SK-N-SH treated with all-trans-retinoic acid at 6 μM for 48 hours (cell line): ENCODE results near the gene AMIGO2.
"Not testable (repeated sequence)": the region's sequence is repeated elsewhere in the genome, so short reads cannot be mapped to it uniquely, and the experiment has no call there.

Experiments used
- ARNTL ChIP-seq: fragments of 450-650 bp; formaldehyde crosslinking; IDR thresholded peaks from 2 replicates; pipeline ENCODE4 v1.5.0; 2020; ENCODE audit warnings: low read depth, mild to moderate bottlenecking, moderate library complexity, borderline replicate concordance
- CSRNP3 ChIP-seq: fragments of 250-450 bp; sonication (Bioruptor Pico); IDR thresholded peaks from 2 replicates; pipeline ENCODE4 v1.5.1; 2021; ENCODE audit warnings: mild to moderate bottlenecking, moderate library complexity
- OSR1 ChIP-seq: fragments of 250-450 bp; sonication (Bioruptor Pico); IDR thresholded peaks from 2 replicates; pipeline ENCODE4 v1.8.0; 2022; ENCODE audit warnings: moderate library complexity, mild to moderate bottlenecking, inconsistent platforms
- PATZ1 ChIP-seq: fragments of 250-450 bp; sonication (Bioruptor Pico); IDR thresholded peaks from 2 replicates; pipeline ENCODE4 v1.8.0; 2020; ENCODE audit warnings: mild to moderate bottlenecking, moderate library complexity, borderline replicate concordance
- POU6F1 ChIP-seq: fragments of 250-450 bp; sonication (Bioruptor Pico); IDR thresholded peaks from 2 replicates; pipeline ENCODE4 v1.8.0; 2021; ENCODE audit warnings: low read depth, mild to moderate bottlenecking, moderate library complexity, borderline replicate concordance
- TOX ChIP-seq: fragments of 250-450 bp; sonication (Bioruptor Pico); IDR thresholded peaks from 2 replicates; pipeline ENCODE4 v1.8.0; 2021; ENCODE audit warnings: mild to moderate bottlenecking, moderate library complexity, borderline replicate concordance
- TSHZ2 ChIP-seq: fragments of 250-450 bp; sonication (Bioruptor Pico); IDR thresholded peaks from 2 replicates; pipeline ENCODE4 v1.5.0; 2020; ENCODE audit warnings: mild to moderate bottlenecking, moderate library complexity
- ZFP3 ChIP-seq: fragments of 250-450 bp; sonication (Bioruptor Pico); IDR thresholded peaks from 2 replicates; pipeline ENCODE4 v1.5.0; 2020; ENCODE audit warnings: mild to moderate bottlenecking, moderate library complexity
- ZFP30 ChIP-seq: fragments of 450-650 bp; formaldehyde crosslinking; IDR thresholded peaks from 2 replicates; pipeline ENCODE4 v1.5.0; 2022; ENCODE audit warnings: mild to moderate bottlenecking, moderate library complexity

- not testable (repeated sequence) for TF ChIP-seq TOX; TSHZ2 (CRISPR knock-in tag); ZFP30 (CRISPR knock-in tag); POU6F1; PATZ1; OSR1 (CRISPR knock-in tag); ARNTL (CRISPR knock-in tag); CSRNP3 (CRISPR knock-in tag); ZFP3
Measured at GRCh38 chr12:47058640-47059039, 21.1 kb downstream of the AMIGO2 start.
